NCI-H187 (cell line): ENCODE measurements around the gene GBF1.

Experiments
- DNase-seq, 2 experiments: peaks; one replicate each; lab custom pipeline; 2025; lab: John Stamatoyannopoulos, UW

GBF1 gene

GRCh38 chr10:102408728-102409603, 163.6 kb downstream of the GBF1 start:
- DNase-seq, result no peak

DNA sequence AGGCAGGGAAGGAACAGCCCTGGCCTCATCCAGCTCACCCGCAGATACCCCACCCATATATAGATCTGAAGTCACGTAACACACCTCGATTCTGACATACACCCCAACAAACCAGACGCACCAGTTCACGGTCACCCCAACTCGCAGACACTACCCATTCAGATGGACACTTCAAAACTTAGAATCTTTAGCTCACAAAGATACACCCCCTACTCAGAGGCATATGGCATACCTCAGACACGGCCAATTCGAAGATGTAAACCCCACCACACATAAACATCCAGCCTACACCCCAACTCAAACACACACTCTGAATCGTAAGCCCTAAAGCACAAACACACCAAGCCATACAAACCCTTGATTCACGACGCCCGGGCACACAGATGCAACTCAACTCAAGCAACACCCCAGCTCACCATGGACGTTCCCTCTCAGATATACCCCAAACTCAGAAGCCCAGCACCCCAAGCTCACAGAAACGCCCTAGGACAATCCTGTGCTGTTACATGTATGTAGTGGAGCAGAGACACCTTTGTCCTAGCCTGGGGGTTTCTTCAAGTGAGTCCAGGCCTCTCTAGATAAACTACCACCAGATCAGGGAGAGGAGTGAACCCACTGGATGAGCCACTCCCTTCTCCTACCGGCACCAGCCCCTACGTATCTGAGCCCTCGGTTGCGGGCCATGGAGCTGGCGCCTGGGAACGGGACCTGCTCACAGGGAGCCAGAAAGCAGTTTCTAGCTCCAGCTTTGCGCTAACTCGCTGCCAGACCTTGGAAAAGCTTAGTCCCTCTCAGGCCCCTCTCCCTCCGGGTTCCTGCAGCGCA, 164.5 kb downstream of the GBF1 start:
- no peak for DNase-seq

GRCh38 chr10:102410429-102411073, 165.2 kb downstream of the GBF1 start:
- no peak for DNase-seq

DNA sequence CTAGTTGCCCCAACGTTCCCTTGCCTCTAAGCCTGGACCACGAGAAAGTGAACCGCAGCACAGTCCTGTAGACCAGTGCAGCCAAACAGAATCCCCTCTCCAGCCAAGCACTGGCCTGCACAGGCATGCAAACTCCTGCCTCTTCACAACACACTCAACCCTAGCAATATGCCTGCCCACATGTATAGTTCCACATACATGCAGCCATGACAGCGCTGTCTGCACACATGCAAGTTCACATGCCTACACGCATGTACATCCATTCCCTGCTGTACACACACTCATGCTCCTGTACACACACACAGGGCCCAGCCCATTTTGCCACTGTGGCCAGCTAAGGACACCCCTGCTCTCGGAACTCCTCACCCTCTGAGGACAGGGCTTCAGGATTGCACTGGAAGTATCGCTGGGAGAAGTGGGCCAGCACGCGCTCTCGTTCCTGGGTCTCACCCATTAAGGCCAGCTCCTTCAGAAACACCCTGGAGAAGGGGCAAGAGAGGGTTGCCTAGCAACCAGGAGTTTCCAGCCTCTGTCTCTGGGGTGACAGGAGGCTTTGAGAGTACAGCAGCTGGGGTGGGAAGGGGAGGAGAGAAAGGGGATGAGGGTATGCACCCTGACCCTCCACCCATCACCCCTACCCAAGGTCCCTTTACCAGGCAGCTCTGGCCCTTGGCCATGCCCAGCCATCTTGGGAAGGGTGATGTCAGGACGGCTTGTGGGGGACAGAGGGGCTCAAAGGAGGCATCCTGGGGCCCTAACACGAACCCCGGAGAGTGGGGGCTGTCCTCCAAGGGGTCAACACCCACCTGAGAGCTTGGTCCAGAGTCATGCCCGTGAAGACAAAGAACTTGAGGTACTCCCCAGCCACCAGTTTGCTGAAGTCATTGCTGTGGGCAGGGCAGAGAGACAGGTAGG, 166.3 kb downstream of the GBF1 start:
- DNase-seq, result no peak

GRCh38 chr10:102412293-102412692, 167.0 kb downstream of the GBF1 start:
- no peak for DNase-seq

DNA sequence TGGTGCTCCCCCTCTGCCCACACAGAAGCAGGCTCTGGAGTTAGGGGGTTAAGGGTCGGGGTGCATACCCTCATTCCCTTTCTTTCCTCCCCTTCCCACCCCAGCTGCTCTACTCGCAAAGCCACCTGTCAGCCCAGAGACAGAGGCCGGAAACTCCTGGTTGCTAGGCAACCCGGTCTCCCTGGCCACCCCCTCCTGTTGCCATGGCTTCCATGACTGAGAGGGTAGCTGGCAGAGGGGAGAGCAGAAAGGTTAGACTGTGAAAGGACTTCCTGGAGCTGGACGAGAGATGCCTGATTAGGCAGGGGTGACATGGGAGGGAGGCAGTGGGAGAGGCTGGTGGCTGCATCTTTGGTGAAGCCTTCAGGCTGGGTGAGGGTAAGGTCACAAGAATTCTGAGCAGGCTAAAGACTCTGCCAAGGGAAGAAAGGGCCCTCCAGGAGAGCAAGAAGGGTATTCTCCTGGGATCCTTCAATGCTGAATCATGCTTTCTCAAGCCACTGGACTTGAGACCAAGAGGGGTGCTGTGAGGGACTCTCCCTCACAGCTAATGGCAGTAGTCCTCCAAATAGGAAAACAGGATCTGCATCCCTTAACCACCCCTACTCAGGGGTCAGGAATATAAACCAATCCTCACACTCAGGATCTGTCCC, 167.8 kb downstream of the GBF1 start:
- DNase-seq, result no peak

- DNase-seq, result no peak
Observed at GRCh38 chr10:102413806-102414561, 168.7 kb downstream of the GBF1 start.

DNA sequence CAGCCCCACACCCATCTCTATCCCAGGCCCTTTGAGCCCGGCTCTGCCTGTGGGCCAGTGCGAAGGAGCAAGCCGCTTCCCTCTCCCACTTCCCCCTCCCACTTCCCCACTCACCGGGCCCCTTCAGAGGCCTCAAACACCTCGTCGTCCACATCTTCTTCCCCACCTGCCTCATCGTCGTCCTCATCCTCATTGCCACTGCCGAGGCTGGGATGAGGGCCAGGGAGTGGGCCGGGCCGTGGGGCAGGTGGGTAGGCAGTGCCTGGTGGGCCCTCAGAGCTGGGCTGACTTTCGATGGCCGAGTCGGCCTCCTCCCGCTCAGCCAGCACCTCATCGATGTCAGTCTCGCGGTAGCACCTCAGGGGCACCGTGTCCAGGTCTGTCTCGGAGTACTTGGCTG, 169.4 kb downstream of the GBF1 start:
- no peak for DNase-seq

GRCh38 chr10:102416283-102416682, 171.0 kb downstream of the GBF1 start:
- DNase-seq, result no peak

- no peak for DNase-seq
Observed at GRCh38 chr10:102416695-102417094, 171.4 kb downstream of the GBF1 start.

DNA sequence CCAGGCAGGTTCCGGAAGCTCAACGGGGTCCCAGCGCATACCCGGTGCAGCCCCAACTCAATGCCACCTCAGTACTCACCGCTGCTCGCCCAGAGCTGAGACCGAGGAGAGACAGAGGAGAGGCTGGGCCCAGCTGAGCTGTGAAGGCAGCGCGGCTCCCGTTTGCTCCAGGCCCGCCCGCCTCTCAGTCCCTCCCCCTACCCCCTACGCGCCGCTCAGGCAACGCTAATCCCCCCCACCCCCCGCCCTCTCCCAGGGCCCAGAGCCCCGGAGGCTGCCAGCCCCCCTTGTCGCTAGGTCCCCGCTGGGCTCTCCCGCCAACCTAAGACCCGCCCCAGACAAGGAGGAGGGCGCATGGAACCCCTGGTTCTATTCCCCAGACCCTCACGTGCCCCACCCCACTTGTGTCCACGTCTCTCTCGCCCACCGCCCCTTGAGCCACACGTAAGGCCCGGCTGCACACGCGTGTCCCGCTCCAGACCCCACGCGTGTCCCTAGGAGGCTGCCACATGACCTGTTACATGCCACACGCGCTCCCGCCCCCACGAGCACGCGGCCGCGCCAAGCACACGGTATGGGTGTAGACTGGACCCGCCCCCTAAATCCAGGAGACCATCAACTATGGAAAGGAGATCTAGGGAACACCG, 173.4 kb downstream of the GBF1 start, which contains the start of gene PSD:
Gene PSD (minus strand): TSS at position 164 of the 647 bp plus-strand sequence. CDS start 1,747 bp downstream, outside the sequence.
- peak; percentile 45 to 46 for DNase-seq

- peak; percentile 47 to 87 for DNase-seq
Observed at GRCh38 chr10:102419269-102420180, 174.2 kb downstream of the GBF1 start.

DNA sequence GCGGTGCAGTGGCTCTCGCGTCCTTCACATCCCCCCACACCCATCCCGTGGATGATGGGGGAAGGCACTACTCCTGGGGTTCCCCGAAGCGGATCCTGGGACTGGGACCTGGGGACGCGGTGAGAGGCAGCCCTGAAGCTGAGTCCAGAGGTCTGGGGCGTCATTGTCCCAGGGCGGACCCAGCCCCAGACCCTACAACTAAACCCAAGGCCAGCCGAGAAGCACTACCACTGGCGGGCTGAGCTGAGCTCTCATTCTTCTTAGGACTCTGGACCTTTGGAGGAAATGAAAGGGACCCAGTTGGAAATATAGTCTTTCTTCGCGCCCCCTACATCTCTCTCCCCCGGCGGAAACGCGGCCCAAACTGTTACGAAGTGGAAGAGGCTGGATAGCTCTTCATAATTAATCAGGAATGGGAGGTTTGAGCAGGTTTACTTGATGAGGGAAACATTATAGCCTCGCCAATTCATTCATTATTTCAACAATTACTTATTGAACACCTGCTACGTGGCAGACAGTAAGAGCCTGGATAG, 174.9 kb downstream of the GBF1 start:
- DNase-seq, result no peak

- peak; percentile 75 to 96 for DNase-seq
Observed at GRCh38 chr10:102420714-102421506, 175.6 kb downstream of the GBF1 start, which contains the start of gene FBXL15. Gene FBXL15, plus strand, starts transcription at chr10:102420836. Its CDS starts 294 bp downstream, at chr10:102421130.

DNA sequence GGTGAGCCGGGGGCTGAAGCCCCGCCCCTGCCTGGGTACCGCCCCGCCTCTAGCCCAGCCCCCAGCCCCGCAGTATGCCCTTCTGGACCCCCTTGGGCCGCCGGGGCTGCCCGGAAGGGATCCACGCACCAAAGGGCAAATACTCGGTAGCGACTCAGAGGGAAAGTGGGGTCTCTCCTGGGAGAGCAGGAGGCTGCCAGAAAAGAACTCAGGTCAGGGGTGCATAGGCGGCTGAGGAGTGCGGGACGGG, 176.1 kb downstream of the GBF1 start:
- no peak for DNase-seq

DNA sequence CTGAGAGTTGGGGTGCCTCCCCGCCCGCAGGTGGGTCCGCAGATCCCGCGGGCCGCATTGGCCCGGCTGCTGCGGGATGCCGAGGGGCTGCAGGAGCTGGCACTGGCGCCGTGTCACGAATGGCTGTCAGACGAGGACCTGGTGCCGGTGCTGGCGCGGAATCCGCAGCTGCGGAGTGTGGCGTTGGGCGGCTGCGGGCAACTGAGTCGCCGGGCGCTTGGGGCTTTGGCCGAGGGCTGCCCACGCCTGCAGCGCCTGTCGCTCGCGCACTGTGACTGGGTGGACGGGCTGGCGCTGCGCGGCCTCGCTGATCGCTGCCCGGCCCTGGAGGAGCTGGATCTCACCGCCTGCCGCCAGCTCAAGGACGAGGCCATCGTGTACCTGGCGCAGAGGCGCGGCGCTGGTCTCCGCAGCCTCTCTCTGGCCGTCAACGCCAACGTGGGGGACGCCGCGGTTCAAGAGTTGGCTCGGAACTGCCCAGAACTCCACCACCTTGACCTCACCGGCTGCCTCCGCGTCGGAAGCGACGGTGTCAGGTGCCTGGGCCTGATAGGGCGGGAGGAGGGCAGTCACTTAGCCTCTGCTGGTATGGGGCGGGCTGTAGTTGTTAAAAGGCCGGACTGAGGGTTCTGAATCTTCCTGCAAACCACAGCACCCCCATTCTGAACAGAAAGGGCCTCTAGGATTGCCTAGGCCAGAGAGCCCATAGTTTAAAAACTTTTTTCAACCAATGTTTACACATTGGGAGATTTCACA, 176.6 kb downstream of the GBF1 start:
- no peak for DNase-seq
